Pancreas (tissue), 10 donors: ENCODE measurements around the gene ERC1. TPM values are rescaled to one million over a fixed set of nuclear protein-coding genes. Genes with fewer than 3 reads are reported as not detected.
A peak's percentile ranks its signal among the peaks of the same experiment; 100 is the strongest.

ENCODE experiments used
- ATAC-seq, 4 donors: fragments of 200-7000 bp; cut with Tn5 transposase; one replicate each; pipeline versions ENCODE4 v1.8.0 to v1.9.1; 2020; ENCODE audit warnings: mild to moderate bottlenecking in 4 of 4, moderate library complexity in 4 of 4
- DNase-seq, 6 donors: peaks; one replicate each; pipeline ENCODE4 v3.0.0-alpha.2; 2020
- FAIRE-seq: peaks from 2 replicates; lab custom pipeline; 2012; peaks lifted over from hg19 to GRCh38; lab: Jason Lieb, UNC
- H3K27ac ChIP-seq, 4 donors: fragments of 200-600 bp; sonication (generic); 1 replicate in 3 of 4; 2 replicates in 1 of 4; pipeline versions ENCODE4 v1.5.0 to v1.8.0; 2020
- H3K27me3 ChIP-seq, 4 donors: fragments of 200-600 bp; one replicate each; pipeline ENCODE4 v1.8.0; 2021
- H3K36me3 ChIP-seq, 3 donors: fragments of 200-600 bp; sonication (generic) in 1 of 3; one replicate each; pipeline versions ENCODE4 v1.5.0 to v1.8.0; 2020 to 2021
- H3K4me1 ChIP-seq, 3 donors: fragments of 200-600 bp; one replicate each; pipeline ENCODE4 v1.8.0; 2021
- H3K4me3 ChIP-seq, 4 donors: fragments of 200-600 bp; sonication (generic) in 2 of 4; one replicate each; pipeline versions ENCODE4 v1.5.0 to v1.8.0; 2020 to 2021
- H3K9me3 ChIP-seq, 4 donors: fragments of 200-600 bp; one replicate each; pipeline ENCODE4 v1.8.0; 2021
- WGBS, 2 donors: extraction: QIAGEN DNeasy Blood & Tissue Kit; methylation state at CpG; one replicate each; pipeline ENCODE4 v1.1.7; 2013; 5-methylcytosine and 5-hydroxymethylcytosine counted together
- intact Hi-C, 3 donors: fragments of 100-400 bp; cut with DNase I; formaldehyde crosslinking; loops; one replicate each; pipeline versions ENCODE4 v1.11.1 to v1.14.2; 2022
- polyA plus RNA-seq, 2 donors: library from polyadenylated mRNA; stranded (reverse); fragments of 200-250 nt; gene quantifications; one replicate each; pipeline ENCODE4 v1.2.3, GENCODE V29; 2013
- total RNA-seq, 6 donors: library from RNA; stranded (reverse); fragmentation: NEBNext Ultra II Directional in 4 of 6; extraction: Animal tissue kit (Norgen Biotek cat#: 25700) in 4 of 6; gene quantifications; one replicate each; pipeline versions ENCODE4 v1.2.1 to v1.2.4, GENCODE V29; 2021 to 2023
- TF ChIP-seq, protein P1 (sequence below), 4 donors: fragments of 200-600 bp; sonication (generic) in 3 of 4; IDR thresholded peaks; one replicate each; pipeline versions ENCODE4 v1.5.0 to v1.8.0; 2021; ENCODE audit warnings: antibody characterized with exemption in 4 of 4
- donor health status: healthy with polysubstance abuse.
- donor health status: DM: no; HTN: no; CAD: no; lungs with moderate emphysema.
- donor health status: DM: no; HTN: no; CAD: no.
- donor health status: control.
- donor health status: control.
- donor health status: Bipolar disorder and iron deficiency.
- donor health status: DM: yes; HTN: yes; CAD: no.
- donor health status: DM: no; HTN: no; CAD: no.
- donor health status: DM: no; HTN: no; CAD: no.
- donor health status: DM: yes; HTN: yes; CAD: no.

Gene ERC1
- total and polyA plus RNA-seq, 8 donors = 4.1 to 41.4 (median 20.5) TPM

DNA sequence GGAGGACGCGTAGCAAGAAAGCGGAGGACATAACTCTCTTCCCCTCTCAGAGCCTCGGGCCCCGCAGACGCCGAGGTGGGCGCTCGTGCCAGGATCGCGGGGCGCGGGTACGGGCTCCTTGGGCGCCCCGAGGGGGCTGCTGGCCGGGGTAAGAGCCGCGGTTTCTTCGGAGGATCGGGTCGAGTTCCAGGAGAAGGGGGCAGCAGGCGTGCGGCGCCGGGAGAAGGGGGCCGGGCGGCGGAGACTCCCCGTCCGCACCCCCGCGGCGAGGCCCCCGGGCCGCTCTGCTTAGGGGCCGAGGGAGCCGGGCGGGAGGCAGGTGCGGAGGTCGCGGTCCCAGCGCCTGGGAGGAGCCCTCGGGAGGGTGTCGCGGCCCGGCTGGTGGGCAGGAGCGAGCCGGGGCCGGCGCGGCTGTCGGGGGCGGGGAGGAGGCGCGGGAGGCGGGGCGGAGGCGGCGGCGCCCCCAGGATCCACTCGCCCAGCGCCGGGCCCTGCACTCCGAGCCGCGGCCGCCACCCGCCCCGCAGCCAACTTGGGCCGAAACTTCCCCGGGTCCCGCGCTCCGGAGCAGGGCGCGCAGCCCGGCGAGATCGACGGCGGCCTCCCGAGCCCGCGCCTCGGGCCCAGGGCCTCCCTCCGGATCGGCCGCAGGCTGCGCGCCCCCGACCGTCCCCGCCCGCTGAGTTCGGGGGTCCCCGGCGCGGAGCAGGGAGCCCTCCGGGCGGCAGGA is 539.0 kb downstream of the ERC1 start:
- Histone ChIP-seq H3K4me1 (peaks cover 0 to 3% (median 2%) of the 10 kb centered on the region in 3 donors), H3K27me3 (peaks cover 0 to 3% (median 0%) of the 10 kb centered on the region in 4 donors), H3K4me3 (peak overlapping the region; percentile 18 to 46 (median 37)), H3K27ac (no peak overlapping the region), H3K9me3 (no peaks in the 10 kb centered on the region), H3K36me3 (no peaks in the 10 kb centered on the region)
- DNase-seq (peak in 1 of 6 donors; percentile 71), ATAC-seq (peak in 2 of 4 donors; percentile 38 to 40), FAIRE-seq (no peak)
- 13% methylated on average over 34 to 100 of the region's 101 CpGs for WGBS, 2 donors
- intact Hi-C loops = no loop called here
- TF ChIP-seq, protein P1, sequence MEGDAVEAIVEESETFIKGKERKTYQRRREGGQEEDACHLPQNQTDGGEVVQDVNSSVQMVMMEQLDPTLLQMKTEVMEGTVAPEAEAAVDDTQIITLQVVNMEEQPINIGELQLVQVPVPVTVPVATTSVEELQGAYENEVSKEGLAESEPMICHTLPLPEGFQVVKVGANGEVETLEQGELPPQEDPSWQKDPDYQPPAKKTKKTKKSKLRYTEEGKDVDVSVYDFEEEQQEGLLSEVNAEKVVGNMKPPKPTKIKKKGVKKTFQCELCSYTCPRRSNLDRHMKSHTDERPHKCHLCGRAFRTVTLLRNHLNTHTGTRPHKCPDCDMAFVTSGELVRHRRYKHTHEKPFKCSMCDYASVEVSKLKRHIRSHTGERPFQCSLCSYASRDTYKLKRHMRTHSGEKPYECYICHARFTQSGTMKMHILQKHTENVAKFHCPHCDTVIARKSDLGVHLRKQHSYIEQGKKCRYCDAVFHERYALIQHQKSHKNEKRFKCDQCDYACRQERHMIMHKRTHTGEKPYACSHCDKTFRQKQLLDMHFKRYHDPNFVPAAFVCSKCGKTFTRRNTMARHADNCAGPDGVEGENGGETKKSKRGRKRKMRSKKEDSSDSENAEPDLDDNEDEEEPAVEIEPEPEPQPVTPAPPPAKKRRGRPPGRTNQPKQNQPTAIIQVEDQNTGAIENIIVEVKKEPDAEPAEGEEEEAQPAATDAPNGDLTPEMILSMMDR (IDR thresholded peaks at IDR 0.05) = no peak

DNA sequence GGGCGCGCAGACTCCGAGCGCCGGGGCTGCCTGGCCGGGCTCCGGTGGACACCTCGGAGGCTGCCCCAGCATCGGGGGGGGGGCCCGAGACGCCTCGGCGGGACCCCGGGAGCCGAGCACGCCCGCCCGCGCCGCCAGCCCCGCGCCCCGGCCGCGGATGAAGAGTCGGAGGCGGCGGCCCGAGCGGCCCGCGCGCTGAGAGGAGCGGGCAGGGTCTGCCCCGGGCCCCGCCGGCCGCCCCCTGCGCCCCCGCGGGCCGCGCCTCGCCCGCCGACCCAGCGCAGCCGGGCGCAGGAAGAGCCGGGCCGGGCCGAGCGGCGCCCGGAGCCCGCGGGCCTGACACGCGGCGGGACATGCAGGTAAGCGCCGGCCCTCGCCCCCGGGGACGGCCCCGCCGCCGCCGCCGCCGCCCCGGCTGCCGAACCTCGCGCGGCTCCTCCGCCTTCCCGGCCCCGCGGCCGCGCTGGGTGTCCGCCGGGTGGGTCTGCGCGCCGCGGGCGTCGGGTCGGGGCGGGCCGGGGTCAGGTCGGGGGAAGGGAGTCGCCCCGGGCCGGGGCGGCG is 539.6 kb downstream of the ERC1 start:
- intact Hi-C loops = no loop called here
- peak in 3 of 4 donors; percentile 25 to 49 (median 32) for ATAC-seq
- Histone ChIP-seq H3K9me3 (no peaks in the 10 kb centered on the region), H3K4me3 (peak overlapping the region; percentile 23 to 55 (median 37)), H3K4me1 (peaks cover 0 to 3% (median 2%) of the 10 kb centered on the region in 3 donors), H3K36me3 (no peaks in the 10 kb centered on the region), H3K27ac (no peak overlapping the region), H3K27me3 (peaks cover 0 to 3% (median 0%) of the 10 kb centered on the region in 4 donors)
- FAIRE-seq = no peak
- 1% methylated on average over 27 to 99 of the region's 99 CpGs for WGBS, 2 donors
- TF ChIP-seq, protein P1 (IDR thresholded peaks at IDR 0.05) = no peak
- DNase-seq = peak in 1 of 6 donors; percentile 63

DNA sequence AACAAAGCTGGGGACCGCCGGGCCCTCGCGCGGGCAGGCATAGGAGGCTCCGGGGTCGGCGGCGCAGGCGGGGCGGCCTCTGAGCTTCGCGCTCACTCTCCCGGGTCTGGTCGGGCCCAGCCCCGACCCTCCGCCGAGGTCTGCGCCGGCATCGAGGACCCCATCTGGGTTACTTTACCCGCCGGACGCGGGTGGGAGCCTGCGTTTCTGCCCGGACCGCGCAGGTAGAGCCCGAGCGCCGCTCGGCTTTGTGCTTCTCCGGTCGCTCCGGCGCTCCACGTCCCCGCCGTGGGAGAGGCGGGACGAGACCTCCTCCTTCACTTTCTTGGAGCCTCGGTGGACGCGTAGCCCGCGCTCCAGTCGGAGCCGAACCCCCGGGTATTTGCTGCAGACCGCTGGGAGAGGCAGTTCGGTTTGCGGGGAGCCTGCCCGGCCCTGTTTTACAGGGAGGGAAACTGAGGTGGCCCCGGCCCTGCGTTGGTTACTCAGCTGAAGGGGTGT is 540.2 kb downstream of the ERC1 start:
- FAIRE-seq = no peak
- DNase-seq = peak in 2 of 6 donors; percentile 68 to 70
- peaks cover 0 to 3% (median 0%) of the 10 kb centered on the region in 4 donors for H3K27me3 ChIP-seq
- ATAC-seq = peak; percentile 19 to 55 (median 41)
- TF ChIP-seq, protein P1 (IDR thresholded peaks at IDR 0.05) = no peak
- WGBS, 2 donors = 3 to 4% methylated on average over 33 to 56 of the region's 56 CpGs
- H3K27ac ChIP-seq = no peak overlapping the region
- intact Hi-C loops = no loop called here
- peaks cover 0 to 3% (median 2%) of the 10 kb centered on the region in 3 donors for H3K4me1 ChIP-seq
- H3K36me3 ChIP-seq = no peaks in the 10 kb centered on the region
- H3K4me3 ChIP-seq = peak overlapping the region; percentile 20 to 55 (median 31)
- H3K9me3 ChIP-seq = no peaks in the 10 kb centered on the region

DNA sequence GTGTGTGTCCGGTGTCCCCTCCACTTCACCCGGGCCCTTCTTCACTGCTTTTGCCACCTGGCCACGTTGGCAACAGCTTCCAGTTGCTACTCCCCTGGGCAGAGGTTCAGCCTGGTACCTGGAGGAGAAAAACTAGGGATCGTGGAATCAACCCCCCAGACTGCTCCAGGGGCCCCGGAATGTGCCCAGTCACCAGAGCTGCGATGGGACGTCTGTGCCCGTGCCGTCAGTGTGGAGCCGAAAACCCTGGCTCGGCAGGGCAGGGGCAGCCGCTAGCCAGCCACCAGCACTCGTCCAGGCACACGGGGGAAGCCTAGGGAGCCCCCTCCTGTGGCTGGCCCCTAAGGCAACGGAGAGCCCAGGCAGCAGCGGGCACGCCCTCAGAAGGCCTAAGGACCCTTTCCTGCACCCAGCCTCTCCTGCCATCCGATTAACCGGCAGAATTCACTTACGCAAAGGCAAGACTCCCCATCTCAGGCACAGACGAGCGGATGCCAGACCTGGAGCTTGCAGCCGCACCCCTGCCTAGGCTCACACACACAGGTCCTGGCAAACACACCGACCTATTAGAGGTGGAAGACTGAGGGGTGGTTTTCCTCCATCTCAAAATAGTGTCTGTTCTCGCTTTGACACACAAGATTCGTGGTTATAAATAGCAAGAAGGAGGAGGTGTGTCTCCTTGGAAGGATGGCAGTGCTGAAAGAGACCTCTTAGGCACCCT is 540.8 kb downstream of the ERC1 start:
- ATAC-seq = peak in 1 of 4 donors; percentile 32
- DNase-seq = no peak
- Histone ChIP-seq H3K4me1 (peaks cover 0 to 3% (median 2%) of the 10 kb centered on the region in 3 donors), H3K36me3 (no peaks in the 10 kb centered on the region), H3K27me3 (peaks cover 0 to 3% (median 0%) of the 10 kb centered on the region in 4 donors), H3K27ac (no peak overlapping the region), H3K4me3 (peak overlapping the region in 2 of 4 donors; percentile 39 to 55), H3K9me3 (no peaks in the 10 kb centered on the region)
- TF ChIP-seq, protein P1 (IDR thresholded peaks at IDR 0.05) = no peak
- whole genome bisulfite sequencing, 2 donors = 56 to 60% methylated on average over 26 of the region's 26 CpGs
- FAIRE-seq = no peak
- intact Hi-C loops = no loop called here
